GM10266 (cell line): ENCODE measurements around the gene TNNT2.

Experiments used
- DNase-seq: peaks from one replicate; pipeline ENCODE4 v3.0.0; 2012; ENCODE audit errors: extremely low spot score
- CTCF ChIP-seq: IDR thresholded peaks from 2 replicates; pipeline ENCODE4 v1.5.1; 2012; ENCODE audit warnings: mild to moderate bottlenecking, low read depth; ENCODE audit not compliant: control insufficient read depth, insufficient read depth; ENCODE audit errors: missing control alignments

Gene TNNT2

GRCh38 chr1:201360901-201361651 lies 16.4 kb downstream of the TNNT2 start:
- no peak for DNase-seq
- no peak for TF ChIP-seq CTCF

DNA sequence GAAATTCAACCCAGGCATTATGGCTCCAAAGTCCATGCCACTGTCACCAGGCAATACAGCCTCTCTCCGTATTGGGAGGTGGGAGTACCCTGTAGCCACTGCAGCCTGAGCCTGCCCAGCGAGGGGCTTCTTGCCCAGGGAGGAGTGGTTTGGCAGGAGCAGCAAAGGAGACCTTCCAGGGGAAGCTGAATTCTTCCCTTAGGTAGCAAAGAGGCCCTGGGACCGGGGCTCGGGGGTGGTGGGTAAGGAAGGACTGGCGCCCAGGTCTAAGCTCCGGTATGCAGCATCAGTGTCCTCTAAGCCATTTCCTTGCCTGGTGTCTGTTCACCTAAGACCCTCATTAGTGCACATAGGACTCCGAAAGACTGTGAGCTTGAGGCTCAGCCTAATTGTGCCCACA lies 17.0 kb downstream of the TNNT2 start:
- TF ChIP-seq CTCF = no peak

DNA sequence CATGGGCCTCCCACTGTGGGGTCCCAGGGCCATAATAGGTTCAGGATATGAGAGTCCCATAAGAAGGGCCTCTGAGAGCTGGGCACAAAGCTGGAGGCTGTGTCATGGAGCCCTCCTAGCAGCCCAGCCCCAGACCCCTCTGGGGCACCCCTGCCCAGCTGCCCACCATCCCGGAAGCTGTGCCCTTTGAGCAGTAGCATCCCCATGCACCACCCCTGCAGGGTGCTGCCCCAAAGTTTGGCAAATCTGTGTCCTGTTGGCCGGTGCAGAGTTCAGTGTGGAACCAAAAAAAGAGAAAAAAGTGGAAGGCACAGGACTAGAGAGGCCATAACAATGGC lies 17.6 kb downstream of the TNNT2 start:
- no peak for TF ChIP-seq CTCF
- no peak for DNase-seq

More for the DNA sequence above, 17.0 kb downstream of the TNNT2 start:
- no peak for DNase-seq

DNA sequence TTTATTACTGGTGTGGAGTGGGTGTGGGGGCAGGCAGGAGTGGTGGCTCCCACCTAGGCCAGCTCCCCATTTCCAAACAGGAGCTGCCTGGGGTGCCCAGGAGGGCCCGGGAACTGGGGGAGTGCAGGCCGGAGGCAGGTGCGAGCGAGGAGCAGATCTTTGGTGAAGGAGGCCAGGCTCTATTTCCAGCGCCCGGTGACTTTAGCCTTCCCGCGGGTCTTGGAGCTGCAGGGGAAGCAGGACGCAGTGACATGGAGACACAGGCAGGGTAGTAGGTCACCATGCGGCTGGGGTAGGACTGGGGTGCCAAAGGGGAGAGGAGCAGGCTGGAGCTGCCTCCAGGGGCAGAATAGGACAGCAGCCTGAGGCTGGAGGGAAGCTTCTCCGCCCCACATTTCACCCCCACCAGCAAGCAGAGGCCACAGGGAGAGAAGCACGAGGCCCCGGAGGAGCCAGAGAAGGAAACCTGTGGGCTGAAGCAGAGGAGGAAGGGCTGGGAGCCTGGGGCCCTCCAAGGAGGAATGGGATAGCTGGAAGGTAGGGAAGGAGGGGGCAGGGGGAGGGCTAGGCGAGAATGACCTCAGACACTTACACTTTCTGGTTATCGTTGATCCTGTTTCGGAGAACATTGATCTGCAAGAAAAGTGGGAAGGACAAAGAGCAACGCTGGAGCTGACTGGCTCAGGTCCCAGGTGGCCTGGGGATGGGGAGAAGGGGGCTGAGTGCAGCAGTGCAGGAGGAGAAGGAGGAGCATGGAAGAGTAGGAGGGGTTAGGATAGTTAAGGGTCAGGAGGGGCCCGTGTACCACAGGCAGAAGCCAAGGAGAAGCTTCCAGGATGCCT lies 18.2 kb downstream of the TNNT2 start:
- no peak for TF ChIP-seq CTCF
- DNase-seq = no peak

GRCh38 chr1:201358596-201358995 lies 18.9 kb downstream of the TNNT2 start:
- DNase-seq = no peak
- TF ChIP-seq CTCF = no peak

DNA sequence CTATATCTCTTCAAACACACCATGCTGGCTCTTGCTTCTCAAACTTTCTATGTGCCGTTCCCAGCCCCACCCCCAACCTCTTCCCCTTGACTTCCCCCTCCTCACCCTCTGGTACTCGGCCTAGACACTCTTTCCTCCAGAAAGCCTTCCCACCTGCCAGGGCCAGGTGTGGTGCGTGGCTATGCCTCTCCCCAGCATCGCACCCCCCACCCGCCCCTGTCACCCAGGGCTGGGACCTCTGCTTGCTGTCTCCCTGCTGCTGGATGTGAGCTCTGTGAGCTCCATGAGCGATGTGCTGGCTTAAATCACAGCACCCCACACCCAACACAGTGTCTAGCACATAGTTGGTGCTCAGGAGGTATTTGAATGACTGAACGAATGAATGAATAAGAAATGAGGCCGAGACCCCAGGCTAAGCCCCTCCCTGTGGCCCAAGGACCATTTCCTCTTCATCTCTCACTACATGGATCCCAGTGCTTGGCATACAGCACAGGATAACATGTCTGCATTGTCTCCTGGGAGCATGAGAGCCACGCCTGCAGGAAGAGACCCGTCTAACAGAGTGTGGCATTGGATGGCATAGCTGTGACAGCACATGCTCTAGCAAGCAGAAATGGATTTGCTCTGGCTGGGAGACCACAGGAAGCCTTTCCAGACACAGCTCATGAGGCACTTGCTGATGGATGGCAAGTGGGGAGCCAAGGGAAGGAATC lies 19.7 kb downstream of the TNNT2 start:
- no peak for DNase-seq
- no peak for TF ChIP-seq CTCF
